Right lobe of liver (tissue), 6 donors: ENCODE results near the gene PPP4R2. TPM values are rescaled to one million over a fixed set of nuclear protein-coding genes. Genes with fewer than 3 reads are reported as not detected.

Experiments used
- ATAC-seq, 4 donors: fragments of 200-7000 bp; cut with Tn5 transposase; one replicate each; pipeline ENCODE4 v1.9.1; 2020; ENCODE audit warnings: mild to moderate bottlenecking in 4 of 4, moderate library complexity in 4 of 4
- DNase-seq, 3 donors: peaks; one replicate each; pipeline ENCODE4 v3.0.0-alpha.2; 2020
- H3K27ac ChIP-seq, 3 donors: fragments of 200-600 bp; one replicate each; pipeline ENCODE4 v1.8.0; 2022
- H3K27me3 ChIP-seq, 2 donors: fragments of 200-600 bp; one replicate each; pipeline ENCODE4 v1.8.0; 2022
- H3K36me3 ChIP-seq, 4 donors: fragments of 200-600 bp; sonication (generic) in 1 of 4; one replicate each; pipeline versions ENCODE4 v1.5.1 to v1.8.0; 2017 to 2022; ENCODE audit warnings: control low read depth in 1 of 4
- H3K4me1 ChIP-seq, 4 donors: fragments of 200-600 bp; sonication (generic) in 1 of 4; one replicate each; pipeline versions ENCODE4 v1.5.1 to v1.8.0; 2017 to 2022; ENCODE audit warnings: control low read depth in 1 of 4
- H3K4me3 ChIP-seq, 3 donors: fragments of 200-600 bp; one replicate each; pipeline ENCODE4 v1.8.0; 2022
- H3K9me3 ChIP-seq, 4 donors: fragments of 200-600 bp; sonication (generic) in 1 of 4; one replicate each; pipeline versions ENCODE4 v1.5.1 to v1.8.0; 2017 to 2022; ENCODE audit warnings: control low read depth in 1 of 4
- POLR2A ChIP-seq: fragments of 450-650 bp; IDR thresholded peaks from one replicate; pipeline ENCODE4 v1.6.1; 2017; ENCODE audit warnings: antibody characterized with exemption, mild to moderate bottlenecking
- WGBS: methylation state at CpG from one replicate; pipeline ENCODE4 v1.1.6; 2018; ENCODE audit warnings: low coverage, low lambda C conversion rate; ENCODE audit not compliant: insufficient coverage; ENCODE audit errors: missing lambda C conversion rate; 5-methylcytosine and 5-hydroxymethylcytosine counted together
- intact Hi-C, 2 donors: fragments of 100-400 bp; cut with DNase I; formaldehyde crosslinking; loops; one replicate each; pipeline versions ENCODE4 v1.11.2 to v1.14.1; 2022
- total RNA-seq, 6 experiments: library from RNA; depleted of rRNA in 2 of 6; stranded (reverse); fragments of >200 nt in 2 of 6; fragmentation: NEBNext Ultra II Directional in 3 of 6; extraction: Animal tissue kit (Norgen Biotek cat#: 25700) in 3 of 6; gene quantifications; one replicate each; pipeline versions ENCODE4 v1.1.0 to v1.2.4, GENCODE V29; 2016 to 2023
- TF ChIP-seq, protein P1 (sequence below), 4 donors: fragments of 200-600 bp in 3 of 4; fragments of 450-650 bp in 1 of 4; IDR thresholded peaks; one replicate each; pipeline versions ENCODE4 v1.5.1 to v1.8.0; 2016 to 2022; ENCODE audit warnings: antibody characterized with exemption in 4 of 4, mild to moderate bottlenecking in 2 of 4
- donor health status: DM: no; HTN: yes; CAD: no.
- donor health status: DM: no; HTN: no; CAD: no.
- donor health status: DM: no; HTN: no; CAD: no.
- donor health status: DM: no; HTN: yes; CAD: no.
- donor health status: DM: no; HTN: yes; CAD: no.

PPP4R2 gene
- total RNA-seq, 6 experiments from 2014 or later, result 23.7 to 56.1 (median 42.3) TPM

DNA sequence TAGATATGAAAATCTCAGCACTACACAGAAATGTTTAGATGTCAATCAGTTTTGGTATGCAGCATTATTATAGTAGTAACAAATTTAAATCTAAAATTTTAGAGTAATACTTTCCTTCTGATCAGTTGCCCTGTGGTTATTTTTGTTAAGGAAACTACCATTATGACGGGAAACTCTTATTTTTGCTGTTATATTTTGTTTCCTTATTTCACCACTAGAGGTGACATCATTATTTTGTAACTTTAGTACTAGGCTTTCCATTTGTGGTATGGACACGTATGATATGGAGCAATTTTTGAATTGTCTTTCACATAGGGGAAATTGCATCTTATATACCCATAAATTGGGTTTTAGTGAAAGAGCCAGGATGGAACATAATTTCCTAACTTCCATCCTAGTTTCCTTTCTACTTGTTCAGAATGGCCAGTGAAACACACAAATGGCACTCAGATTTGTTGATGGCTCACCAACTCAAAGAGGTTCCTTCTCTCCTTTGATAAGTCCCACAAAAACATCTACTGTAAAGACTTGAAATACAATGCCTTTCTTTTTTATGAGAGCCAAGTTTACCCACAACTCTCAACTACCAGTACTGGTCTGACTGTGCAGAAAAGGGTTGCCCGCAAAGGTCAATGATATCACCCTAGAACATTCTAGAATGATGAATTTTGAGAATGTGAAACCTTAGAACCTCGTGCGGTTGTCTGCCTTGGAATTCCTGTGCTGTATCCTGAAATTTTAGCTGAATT is 19.4 kb upstream of the PPP4R2 start:
- Histone ChIP-seq H3K4me3 (no peak overlapping the region), H3K27me3 (no peaks in the 10 kb centered on the region), H3K36me3 (no peaks in the 10 kb centered on the region), H3K9me3 (no peaks in the 10 kb centered on the region), H3K4me1 (peaks cover 0 to 15% (median 2%) of the 10 kb centered on the region in 4 donors), H3K27ac (no peak overlapping the region)
- no peak for DNase-seq
- 66% methylated on average over 5 of the region's 5 CpGs for WGBS
- peak in 1 of 4 donors; percentile 23 for ATAC-seq
- no peak for TF ChIP-seq POLR2A
- TF ChIP-seq, protein P1, sequence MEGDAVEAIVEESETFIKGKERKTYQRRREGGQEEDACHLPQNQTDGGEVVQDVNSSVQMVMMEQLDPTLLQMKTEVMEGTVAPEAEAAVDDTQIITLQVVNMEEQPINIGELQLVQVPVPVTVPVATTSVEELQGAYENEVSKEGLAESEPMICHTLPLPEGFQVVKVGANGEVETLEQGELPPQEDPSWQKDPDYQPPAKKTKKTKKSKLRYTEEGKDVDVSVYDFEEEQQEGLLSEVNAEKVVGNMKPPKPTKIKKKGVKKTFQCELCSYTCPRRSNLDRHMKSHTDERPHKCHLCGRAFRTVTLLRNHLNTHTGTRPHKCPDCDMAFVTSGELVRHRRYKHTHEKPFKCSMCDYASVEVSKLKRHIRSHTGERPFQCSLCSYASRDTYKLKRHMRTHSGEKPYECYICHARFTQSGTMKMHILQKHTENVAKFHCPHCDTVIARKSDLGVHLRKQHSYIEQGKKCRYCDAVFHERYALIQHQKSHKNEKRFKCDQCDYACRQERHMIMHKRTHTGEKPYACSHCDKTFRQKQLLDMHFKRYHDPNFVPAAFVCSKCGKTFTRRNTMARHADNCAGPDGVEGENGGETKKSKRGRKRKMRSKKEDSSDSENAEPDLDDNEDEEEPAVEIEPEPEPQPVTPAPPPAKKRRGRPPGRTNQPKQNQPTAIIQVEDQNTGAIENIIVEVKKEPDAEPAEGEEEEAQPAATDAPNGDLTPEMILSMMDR (IDR thresholded peaks at IDR 0.05), result peak in 1 of 4 donors; percentile 8
- intact Hi-C loops, result no loop called here

DNA sequence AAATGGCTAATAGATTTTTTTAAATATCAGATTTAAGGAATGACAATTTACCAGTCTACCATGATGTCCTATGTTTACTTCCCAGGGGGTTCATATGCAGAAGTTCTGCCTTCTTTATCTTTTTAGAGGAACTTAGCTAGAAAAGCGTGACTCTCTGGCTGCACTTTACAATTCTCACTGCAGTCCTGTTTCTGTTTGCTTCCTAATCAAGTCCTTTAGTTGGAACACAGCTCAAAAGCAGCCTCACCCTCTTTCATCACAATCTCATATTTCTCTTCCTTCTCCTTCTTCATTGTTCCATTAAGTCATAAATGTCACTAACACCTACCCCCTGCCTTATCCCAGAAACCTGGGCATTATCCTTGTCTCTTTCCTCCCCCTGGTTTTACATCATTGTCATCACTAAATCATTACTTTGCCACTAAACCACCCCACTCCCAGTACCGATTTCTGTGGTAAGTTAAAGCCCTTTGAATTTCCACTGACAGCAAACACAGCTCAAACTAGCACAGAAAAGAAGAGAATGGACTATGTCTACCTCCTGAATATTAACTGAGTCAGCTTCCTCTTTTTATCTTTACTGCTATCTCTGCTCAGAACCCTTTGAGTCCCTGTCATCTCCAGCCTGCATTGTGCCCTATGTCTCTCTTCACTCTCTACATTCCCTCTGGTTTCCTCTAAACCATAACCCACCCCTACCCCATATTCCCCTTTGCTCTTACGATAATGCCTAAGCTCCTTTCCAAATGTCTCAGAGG is 13.8 kb upstream of the PPP4R2 start:
- ATAC-seq (peak in 1 of 4 donors; percentile 12), DNase-seq (no peak)
- Histone ChIP-seq H3K36me3 (no peaks in the 10 kb centered on the region), H3K4me1 (no peaks in the 10 kb centered on the region), H3K27ac (no peak overlapping the region), H3K4me3 (no peak overlapping the region), H3K9me3 (peaks cover 0 to 10% (median 0%) of the 10 kb centered on the region in 4 donors), H3K27me3 (no peaks in the 10 kb centered on the region)
- TF ChIP-seq POLR2A, result no peak
- TF ChIP-seq, protein P1 (IDR thresholded peaks at IDR 0.05), result no peak
- 64% methylated on average over 3 of the region's 3 CpGs for WGBS
- intact Hi-C loops, result no loop called here

DNA sequence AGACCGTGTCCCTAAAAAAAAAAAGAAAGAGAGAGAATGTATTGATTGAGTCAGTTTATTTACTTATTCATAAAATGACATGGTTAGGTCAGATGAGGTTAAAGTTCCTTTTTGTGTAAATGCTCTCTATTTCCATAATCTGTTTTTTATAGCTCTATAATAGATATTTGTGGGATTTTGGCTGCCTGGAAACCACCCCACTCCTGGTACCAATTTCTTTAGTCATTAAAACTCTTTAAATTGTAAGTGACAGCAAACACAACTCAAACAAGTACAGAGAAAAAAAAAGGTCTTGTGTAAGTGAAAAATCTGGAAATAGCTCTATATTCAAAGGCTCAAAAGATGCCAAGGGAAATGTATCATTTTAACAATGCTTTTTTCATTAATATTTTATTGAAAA is 11.0 kb upstream of the PPP4R2 start:
- no peak overlapping the region for H3K4me3 ChIP-seq
- TF ChIP-seq POLR2A, result no peak
- TF ChIP-seq, protein P1 (IDR thresholded peaks at IDR 0.05), result no peak
- peaks cover 0 to 10% (median 0%) of the 10 kb centered on the region in 4 donors for H3K9me3 ChIP-seq
- H3K36me3 ChIP-seq, result no peaks in the 10 kb centered on the region
- no peak for ATAC-seq
- no peak for DNase-seq
- intact Hi-C loops, result no loop called here
- no peaks in the 10 kb centered on the region for H3K4me1 ChIP-seq
- 36% methylated on average over 1 of the region's 1 CpG for WGBS
- H3K27me3 ChIP-seq, result no peaks in the 10 kb centered on the region
- no peak overlapping the region for H3K27ac ChIP-seq

DNA sequence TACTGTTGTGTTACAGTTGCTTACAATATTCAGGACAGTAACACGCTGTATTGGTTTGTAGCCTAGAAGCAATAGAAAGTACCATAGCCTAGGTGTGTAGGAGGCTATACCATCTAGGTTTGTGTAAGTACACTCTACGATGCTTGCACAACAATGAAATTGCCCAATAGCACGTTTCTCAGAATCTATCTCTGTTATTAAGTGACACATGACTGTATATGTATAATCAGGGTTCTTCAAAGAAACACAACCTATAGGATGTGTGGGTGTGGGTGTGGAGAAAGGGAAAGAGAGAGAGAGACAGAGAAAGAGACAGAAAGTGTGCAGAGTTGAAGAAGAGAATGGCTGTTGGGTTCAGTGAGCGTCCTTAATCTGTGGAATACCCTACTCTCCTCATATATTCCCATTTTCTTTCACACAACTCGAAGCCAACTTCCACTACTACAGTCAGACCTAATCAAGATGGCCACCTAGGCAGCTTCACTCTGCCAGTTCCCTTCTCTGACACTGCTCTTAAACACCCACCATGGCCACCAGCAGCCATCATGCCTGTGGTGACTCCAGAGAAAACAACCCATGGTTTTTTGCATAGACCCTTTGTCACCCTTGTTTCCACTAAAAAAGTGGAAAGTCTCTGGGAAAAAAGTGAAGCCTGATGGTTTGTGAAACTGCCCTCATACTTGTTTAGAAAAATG is 5.8 kb upstream of the PPP4R2 start:
- intact Hi-C loops, result no loop called here
- no peak for ATAC-seq
- Histone ChIP-seq H3K4me3 (no peak overlapping the region), H3K4me1 (no peaks in the 10 kb centered on the region), H3K9me3 (peaks cover 0 to 1% (median 0%) of the 10 kb centered on the region in 4 donors), H3K27me3 (no peaks in the 10 kb centered on the region), H3K27ac (no peak overlapping the region), H3K36me3 (no peaks in the 10 kb centered on the region)
- 73% methylated on average over 5 of the region's 5 CpGs for WGBS
- TF ChIP-seq POLR2A, result no peak
- TF ChIP-seq, protein P1 (IDR thresholded peaks at IDR 0.05), result no peak
- no peak for DNase-seq
